HepG2 (cell line): ENCODE data around the gene PLEKHB2. TPM values are rescaled to one million over a fixed set of nuclear protein-coding genes. Genes with fewer than 3 reads are reported as not detected.

Source experiments
- ATM ChIP-seq: fragments of 450-650 bp; IDR thresholded peaks from 2 replicates; pipeline ENCODE4 v1.7.1; 2017; ENCODE audit warnings: mild to moderate bottlenecking, borderline replicate concordance
- BORCS8-MEF2B ChIP-seq: sonication (generic); formaldehyde crosslinking; IDR thresholded peaks from 2 replicates; pipeline ENCODE4 v1.8.0; 2022; ENCODE audit warnings: mild to moderate bottlenecking, missing genetic modification reagents
- MBD4 ChIP-seq: IDR thresholded peaks from 2 replicates; pipeline ENCODE4 v1.6.1; 2012; ENCODE audit warnings: low read length, inconsistent platforms, borderline replicate concordance
- PAX8 ChIP-seq: sonication (generic); formaldehyde crosslinking; IDR thresholded peaks from 2 replicates; pipeline ENCODE4 v1.8.0; 2022; ENCODE audit warnings: mild to moderate bottlenecking, missing genetic modification reagents, borderline replicate concordance
- TARDBP ChIP-seq: sonication (generic); formaldehyde crosslinking; IDR thresholded peaks from 2 replicates; pipeline ENCODE4 v1.8.0; 2022; ENCODE audit warnings: mild to moderate bottlenecking, missing genetic modification reagents
- UBTF ChIP-seq: sonication (generic); formaldehyde crosslinking; IDR thresholded peaks from 2 replicates; pipeline ENCODE4 v1.4.0; 2020; ENCODE audit warnings: mild to moderate bottlenecking, missing genetic modification reagents
- ZMYM2 ChIP-seq: sonication (generic); formaldehyde crosslinking; IDR thresholded peaks from 2 replicates; pipeline ENCODE4 v1.8.0; 2022; ENCODE audit warnings: mild to moderate bottlenecking, missing genetic modification reagents
- ZNF124 ChIP-seq: sonication (generic); formaldehyde crosslinking; IDR thresholded peaks from 2 replicates; pipeline ENCODE4 v1.4.0; 2020; ENCODE audit warnings: missing genetic modification reagents
- ZNF230 ChIP-seq: sonication (generic); formaldehyde crosslinking; IDR thresholded peaks from 2 replicates; pipeline ENCODE4 v1.4.0; 2020; ENCODE audit warnings: mild to moderate bottlenecking, missing genetic modification reagents
- ZNF263 ChIP-seq: sonication (generic); formaldehyde crosslinking; IDR thresholded peaks from 2 replicates; pipeline ENCODE4 v1.4.0; 2020; ENCODE audit warnings: missing genetic modification reagents
- polyA plus RNA-seq, 8 experiments: library from polyadenylated mRNA; depleted of rRNA in 3 of 8; stranded (reverse) in 7 of 8; unstranded in 1 of 8; fragments of >200 nt; fragmentation: Illumina TruSeq in 4 of 8; extraction: Trizol in 4 of 8; gene quantifications; 2 replicates each; pipeline versions ENCODE4 v1.2.1 to v1.2.3, GENCODE V29; 2011 to 2016; ENCODE audit warnings: low read depth in 4 of 8, missing spikeins in 1 of 8, mixed read lengths in 1 of 8; ENCODE audit not compliant: insufficient read depth in 1 of 8
- total RNA-seq, 5 experiments: library from RNA; depleted of rRNA; stranded (reverse); fragments of >200 nt; fragmentation: Illumina TruSeq; extraction: Trizol; gene quantifications; 2 replicates each; pipeline ENCODE4 v1.2.3, GENCODE V29; 2016; ENCODE audit warnings: low read depth in 1 of 5
- TF ChIP-seq, protein P1 (sequence below), 2 experiments: sonication (generic) in 1 of 2; formaldehyde crosslinking in 1 of 2; IDR thresholded peaks; 2 replicates each; pipeline versions ENCODE4 v1.4.0 to v1.6.1; 2018 to 2020; ENCODE audit warnings: missing genetic modification reagents in 2 of 2, borderline replicate concordance in 1 of 2, low read depth in 1 of 2, mild to moderate bottlenecking in 1 of 2, missing biosample characterization in 1 of 2
- TF ChIP-seq, protein P2 (sequence below): sonication (generic); formaldehyde crosslinking; IDR thresholded peaks from 2 replicates; pipeline ENCODE4 v1.8.1; 2023; ENCODE audit warnings: mild to moderate bottlenecking, missing genetic modification reagents
- TF ChIP-seq, protein P3 (sequence below): IDR thresholded peaks from 2 replicates; pipeline ENCODE4 v1.6.1; 2016; ENCODE audit warnings: mild to moderate bottlenecking
- TF ChIP-seq, protein P4 (sequence below): sonication (generic); formaldehyde crosslinking; IDR thresholded peaks from 2 replicates; pipeline ENCODE4 v1.4.0; 2020; ENCODE audit warnings: missing genetic modification reagents, borderline replicate concordance

Gene PLEKHB2
- total and polyA plus RNA-seq, 2 of the 13 experiments (the other 11 are each of a cell fraction or from before 2014, with no cell fraction given), result 73.0 to 78.9 TPM

GRCh38 chr2:131093696-131094462 is 11.3 kb upstream of the PLEKHB2 start (continued):
- TF ChIP-seq ZNF124 (CRISPR knock-in tag) (0 out of 2 replicates have a peak, but pooled peaks have one; percentile 41), ATM (no peak), BORCS8-MEF2B (CRISPR knock-in tag) (no peak), TARDBP (CRISPR knock-in tag) (peak; percentile 13; the same call in 1 of the 2 replicates), ZNF230 (CRISPR knock-in tag) (0 out of 2 replicates have a peak, but pooled peaks have one; percentile 28), ZMYM2 (CRISPR knock-in tag) (peak; percentile 83; the same call in 1 of the 2 replicates), PAX8 (CRISPR knock-in tag) (no peak), UBTF (CRISPR knock-in tag) (peak; percentile 40; the same call in 1 of the 2 replicates), MBD4 (0 out of 2 replicates have a peak, but pooled peaks have one; percentile 33), ZNF263 (CRISPR knock-in tag) (0 out of 2 replicates have a peak, but pooled peaks have one; percentile 19)
- TF ChIP-seq, protein P1, sequence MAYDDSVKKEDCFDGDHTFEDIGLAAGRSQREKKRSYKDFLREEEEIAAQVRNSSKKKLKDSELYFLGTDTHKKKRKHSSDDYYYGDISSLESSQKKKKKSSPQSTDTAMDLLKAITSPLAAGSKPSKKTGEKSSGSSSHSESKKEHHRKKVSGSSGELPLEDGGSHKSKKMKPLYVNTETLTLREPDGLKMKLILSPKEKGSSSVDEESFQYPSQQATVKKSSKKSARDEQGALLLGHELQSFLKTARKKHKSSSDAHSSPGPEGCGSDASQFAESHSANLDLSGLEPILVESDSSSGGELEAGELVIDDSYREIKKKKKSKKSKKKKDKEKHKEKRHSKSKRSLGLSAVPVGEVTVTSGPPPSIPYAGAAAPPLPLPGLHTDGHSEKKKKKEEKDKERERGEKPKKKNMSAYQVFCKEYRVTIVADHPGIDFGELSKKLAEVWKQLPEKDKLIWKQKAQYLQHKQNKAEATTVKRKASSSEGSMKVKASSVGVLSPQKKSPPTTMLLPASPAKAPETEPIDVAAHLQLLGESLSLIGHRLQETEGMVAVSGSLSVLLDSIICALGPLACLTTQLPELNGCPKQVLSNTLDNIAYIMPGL (CRISPR knock-in tag; IDR thresholded peaks at IDR 0.05; ENCODE audit: borderline replicate concordance in 1 of 2, low read depth in 1 of 2), result peak; percentile 37 to 42; a peak in 2 of 4 replicates
- TF ChIP-seq, protein P2, sequence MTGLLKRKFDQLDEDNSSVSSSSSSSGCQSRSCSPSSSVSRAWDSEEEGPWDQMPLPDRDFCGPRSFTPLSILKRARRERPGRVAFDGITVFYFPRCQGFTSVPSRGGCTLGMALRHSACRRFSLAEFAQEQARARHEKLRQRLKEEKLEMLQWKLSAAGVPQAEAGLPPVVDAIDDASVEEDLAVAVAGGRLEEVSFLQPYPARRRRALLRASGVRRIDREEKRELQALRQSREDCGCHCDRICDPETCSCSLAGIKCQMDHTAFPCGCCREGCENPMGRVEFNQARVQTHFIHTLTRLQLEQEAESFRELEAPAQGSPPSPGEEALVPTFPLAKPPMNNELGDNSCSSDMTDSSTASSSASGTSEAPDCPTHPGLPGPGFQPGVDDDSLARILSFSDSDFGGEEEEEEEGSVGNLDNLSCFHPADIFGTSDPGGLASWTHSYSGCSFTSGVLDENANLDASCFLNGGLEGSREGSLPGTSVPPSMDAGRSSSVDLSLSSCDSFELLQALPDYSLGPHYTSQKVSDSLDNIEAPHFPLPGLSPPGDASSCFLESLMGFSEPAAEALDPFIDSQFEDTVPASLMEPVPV (CRISPR knock-in tag), result peak; percentile 36; the same call in 1 of the 2 replicates
- TF ChIP-seq, protein P3, sequence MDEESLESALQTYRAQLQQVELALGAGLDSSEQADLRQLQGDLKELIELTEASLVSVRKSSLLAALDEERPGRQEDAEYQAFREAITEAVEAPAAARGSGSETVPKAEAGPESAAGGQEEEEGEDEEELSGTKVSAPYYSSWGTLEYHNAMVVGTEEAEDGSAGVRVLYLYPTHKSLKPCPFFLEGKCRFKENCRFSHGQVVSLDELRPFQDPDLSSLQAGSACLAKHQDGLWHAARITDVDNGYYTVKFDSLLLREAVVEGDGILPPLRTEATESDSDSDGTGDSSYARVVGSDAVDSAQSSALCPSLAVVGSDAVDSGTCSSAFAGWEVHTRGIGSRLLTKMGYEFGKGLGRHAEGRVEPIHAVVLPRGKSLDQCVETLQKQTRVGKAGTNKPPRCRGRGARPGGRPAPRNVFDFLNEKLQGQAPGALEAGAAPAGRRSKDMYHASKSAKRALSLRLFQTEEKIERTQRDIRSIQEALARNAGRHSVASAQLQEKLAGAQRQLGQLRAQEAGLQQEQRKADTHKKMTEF (CRISPR knock-in tag), result peak; percentile 62
- TF ChIP-seq, protein P4, sequence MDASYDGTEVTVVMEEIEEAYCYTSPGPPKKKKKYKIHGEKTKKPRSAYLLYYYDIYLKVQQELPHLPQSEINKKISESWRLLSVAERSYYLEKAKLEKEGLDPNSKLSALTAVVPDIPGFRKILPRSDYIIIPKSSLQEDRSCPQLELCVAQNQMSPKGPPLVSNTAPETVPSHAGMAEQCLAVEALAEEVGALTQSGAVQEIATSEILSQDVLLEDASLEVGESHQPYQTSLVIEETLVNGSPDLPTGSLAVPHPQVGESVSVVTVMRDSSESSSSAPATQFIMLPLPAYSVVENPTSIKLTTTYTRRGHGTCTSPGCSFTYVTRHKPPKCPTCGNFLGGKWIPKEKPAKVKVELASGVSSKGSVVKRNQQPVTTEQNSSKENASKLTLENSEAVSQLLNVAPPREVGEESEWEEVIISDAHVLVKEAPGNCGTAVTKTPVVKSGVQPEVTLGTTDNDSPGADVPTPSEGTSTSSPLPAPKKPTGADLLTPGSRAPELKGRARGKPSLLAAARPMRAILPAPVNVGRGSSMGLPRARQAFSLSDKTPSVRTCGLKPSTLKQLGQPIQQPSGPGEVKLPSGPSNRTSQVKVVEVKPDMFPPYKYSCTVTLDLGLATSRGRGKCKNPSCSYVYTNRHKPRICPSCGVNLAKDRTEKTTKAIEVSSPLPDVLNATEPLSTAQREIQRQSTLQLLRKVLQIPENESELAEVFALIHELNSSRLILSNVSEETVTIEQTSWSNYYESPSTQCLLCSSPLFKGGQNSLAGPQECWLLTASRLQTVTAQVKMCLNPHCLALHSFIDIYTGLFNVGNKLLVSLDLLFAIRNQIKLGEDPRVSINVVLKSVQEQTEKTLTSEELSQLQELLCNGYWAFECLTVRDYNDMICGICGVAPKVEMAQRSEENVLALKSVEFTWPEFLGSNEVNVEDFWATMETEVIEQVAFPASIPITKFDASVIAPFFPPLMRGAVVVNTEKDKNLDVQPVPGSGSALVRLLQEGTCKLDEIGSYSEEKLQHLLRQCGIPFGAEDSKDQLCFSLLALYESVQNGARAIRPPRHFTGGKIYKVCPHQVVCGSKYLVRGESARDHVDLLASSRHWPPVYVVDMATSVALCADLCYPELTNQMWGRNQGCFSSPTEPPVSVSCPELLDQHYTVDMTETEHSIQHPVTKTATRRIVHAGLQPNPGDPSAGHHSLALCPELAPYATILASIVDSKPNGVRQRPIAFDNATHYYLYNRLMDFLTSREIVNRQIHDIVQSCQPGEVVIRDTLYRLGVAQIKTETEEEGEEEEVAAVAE, result 0 out of 2 replicates have a peak, but pooled peaks have one; percentile 14
